Chondrocyte (in vitro differentiated cells): ENCODE data around the gene CLDN11. TPM values are rescaled to one million over a fixed set of nuclear protein-coding genes. Genes with fewer than 3 reads are reported as not detected.
A peak's percentile ranks its signal among the peaks of the same experiment; 100 is the strongest.

Experiments used
- DNase-seq: peaks from one replicate; pipeline ENCODE4 v3.0.0; 2021; ENCODE audit warnings: mixed read lengths, low spot score
- H3K27ac Mint-ChIP-seq: one replicate; pipeline ENCODE4 v1.8.0; 2021; ENCODE audit warnings: mild to moderate bottlenecking, moderate library complexity, mixed read lengths; ENCODE audit not compliant: unreplicated experiment
- H3K27me3 Mint-ChIP-seq: 2 replicates; pipeline ENCODE4 v1.8.0; 2021; ENCODE audit warnings: low read depth, mixed read lengths
- H3K36me3 Mint-ChIP-seq: 2 replicates; pipeline ENCODE4 v1.8.0; 2021; ENCODE audit warnings: low read depth, mixed read lengths
- H3K4me1 Mint-ChIP-seq: 2 replicates; pipeline ENCODE4 v1.8.0; 2021; ENCODE audit warnings: low read depth, mild to moderate bottlenecking, mixed read lengths
- H3K4me3 Mint-ChIP-seq: one replicate; pipeline ENCODE4 v1.8.0; 2021; ENCODE audit warnings: mild to moderate bottlenecking, moderate library complexity, mixed read lengths; ENCODE audit not compliant: unreplicated experiment
- H3K9me3 Mint-ChIP-seq: 2 replicates; pipeline ENCODE4 v1.8.0; 2021; ENCODE audit warnings: low read depth, mixed read lengths
- CTCF ChIP-seq: fragments of 200-600 bp; sonication (generic); IDR thresholded peaks from 2 replicates; pipeline ENCODE4 v1.5.0; 2021; ENCODE audit warnings: antibody characterized with exemption, mild to moderate bottlenecking, moderate library complexity
- total RNA-seq: library from RNA; stranded (reverse); gene quantifications from 3 replicates; pipeline ENCODE4 v1.2.1, GENCODE V29; 2021

The CLDN11 gene
- total RNA-seq, 1 donor from 2014 or later, result 0.62 TPM

- Mint-ChIP-seq H3K27me3 (no peaks in the 10 kb centered on the region), H3K9me3 (no peaks in the 10 kb centered on the region), H3K4me1 (peaks cover 4% of the 10 kb centered on the region), H3K36me3 (peaks cover 16% of the 10 kb centered on the region), H3K27ac (no peak overlapping the region), H3K4me3 (no peak overlapping the region)
- no peak for TF ChIP-seq CTCF
- no peak for DNase-seq
These were observed 7.0 kb downstream of the CLDN11 start for GRCh38 chr3:170425491-170426239.

- H3K4me1 Mint-ChIP-seq, result peaks cover 4% of the 10 kb centered on the region
- H3K9me3 Mint-ChIP-seq, result no peaks in the 10 kb centered on the region
- no peak overlapping the region for H3K27ac Mint-ChIP-seq
- no peak for TF ChIP-seq CTCF
- H3K4me3 Mint-ChIP-seq, result no peak overlapping the region
- no peaks in the 10 kb centered on the region for H3K27me3 Mint-ChIP-seq
- no peak for DNase-seq
- peaks cover 16% of the 10 kb centered on the region for H3K36me3 Mint-ChIP-seq
These were observed 7.7 kb downstream of the CLDN11 start for GRCh38 chr3:170426240-170426797.

GRCh38 chr3:170428095-170428494 is 9.4 kb downstream of the CLDN11 start:
- peaks cover 4% of the 10 kb centered on the region for H3K4me1 Mint-ChIP-seq
- H3K36me3 Mint-ChIP-seq, result peaks cover 14% of the 10 kb centered on the region
- H3K27me3 Mint-ChIP-seq, result no peaks in the 10 kb centered on the region
- H3K27ac Mint-ChIP-seq, result no peak overlapping the region
- TF ChIP-seq CTCF, result no peak
- H3K9me3 Mint-ChIP-seq, result no peaks in the 10 kb centered on the region
- no peak for DNase-seq
- no peak overlapping the region for H3K4me3 Mint-ChIP-seq

GRCh38 chr3:170429050-170429449 is 10.4 kb downstream of the CLDN11 start:
- H3K27ac Mint-ChIP-seq, result no peak overlapping the region
- H3K36me3 Mint-ChIP-seq, result peaks cover 10% of the 10 kb centered on the region
- no peak for DNase-seq
- no peaks in the 10 kb centered on the region for H3K9me3 Mint-ChIP-seq
- no peak overlapping the region for H3K4me3 Mint-ChIP-seq
- no peak for TF ChIP-seq CTCF
- H3K27me3 Mint-ChIP-seq, result no peaks in the 10 kb centered on the region
- peaks cover 4% of the 10 kb centered on the region for H3K4me1 Mint-ChIP-seq

GRCh38 chr3:170431054-170431453 is 12.4 kb downstream of the CLDN11 start:
- peaks cover 5% of the 10 kb centered on the region for H3K36me3 Mint-ChIP-seq
- H3K9me3 Mint-ChIP-seq, result no peaks in the 10 kb centered on the region
- TF ChIP-seq CTCF, result peak; percentile 45
- no peak for DNase-seq
- peaks cover 4% of the 10 kb centered on the region for H3K4me1 Mint-ChIP-seq
- no peak overlapping the region for H3K4me3 Mint-ChIP-seq
- H3K27me3 Mint-ChIP-seq, result no peaks in the 10 kb centered on the region
- no peak overlapping the region for H3K27ac Mint-ChIP-seq
